MM.1S (cell line): Measurements from ENCODE around the gene H6PD.

ENCODE experiments used
- CTCF ChIP-seq: fragments of 300-600 bp; sonication (generic); IDR thresholded peaks from 2 replicates; pipeline ENCODE4 v1.5.1; 2016; ENCODE audit warnings: antibody characterized with exemption, low read length, mixed read lengths
- EZH2 ChIP-seq: fragments of 300-600 bp; sonication (generic); optimal IDR thresholded peaks from 2 replicates; pipeline ENCODE3; 2017; ENCODE audit warnings: low read depth, mild to moderate bottlenecking, antibody characterized with exemption, low read length, mixed read lengths

GRCh38 chr1:9212735-9213134 is 21.8 kb upstream of the H6PD start:
- TF ChIP-seq CTCF (no peak), EZH2 (no peak)
